ENCODE results near the gene FBLN1. TPM values are rescaled to one million over a fixed set of nuclear protein-coding genes. Genes with fewer than 3 reads are reported as not detected.
"Not testable (repeated sequence)": the region's sequence is repeated elsewhere in the genome, so short reads cannot be mapped to it uniquely, and the experiment has no call there.

The FBLN1 gene
- total RNA-seq, 1 experiment from 2014 or later, result 158 TPM

GRCh38 chr22:45554861-45555260, 52.2 kb downstream of the FBLN1 start:
- BruUV-seq (replicated peaks), result no TSS peak
- Histone ChIP-seq H3F3A (ENCODE audit: insufficient read depth, low read depth) (peaks cover 22% of the 10 kb centered on the region), H3K36me3 (ENCODE audit: low read depth) (peaks cover 20% of the 10 kb centered on the region), H2AFZ (no peak overlapping the region), H3K79me2 (ENCODE audit: low read depth) (0 out of 2 replicates have a peak, but pooled peaks cover 6% of the 10 kb centered on the region), H3K4me1 (replicated peaks; ENCODE audit: insufficient read depth) (peaks cover 22% of the 10 kb centered on the region), H4K20me1 (ENCODE audit: insufficient read depth) (no peaks in the 10 kb centered on the region), H3K4me3 (no peak overlapping the region), H3K27me3 (ENCODE audit: insufficient read depth, low read depth) (no peaks in the 10 kb centered on the region), H3K9me3 (ENCODE audit: insufficient read depth, low read depth) (no peaks in the 10 kb centered on the region; the same call in 1 of the 2 replicates), H3K9me2 (ENCODE audit: insufficient read depth) (no peaks in the 10 kb centered on the region), H3K27ac (no peak overlapping the region), H3K4me2 (no peak overlapping the region)
- no peak for TF ChIP-seq CTCF (conservative IDR thresholded peaks at IDR 0.05)
- intact Hi-C loops (cut with micrococcal nuclease; ENCODE audit: unreplicated experiment), result no loop called here
- no peak for DNase-seq
- ChIA-PET CTCF (no interaction called here), POLR2A (ENCODE audit: unreplicated experiment) (no interaction called here)

- H4K20me1 ChIP-seq (ENCODE audit: insufficient read depth); H3F3A ChIP-seq (ENCODE audit: insufficient read depth, low read depth); H3K27ac ChIP-seq; POLR2A ChIA-PET (ENCODE audit: unreplicated experiment); H2AFZ ChIP-seq; DNase-seq; H3K4me2 ChIP-seq; H3K4me1 ChIP-seq (replicated peaks; ENCODE audit: insufficient read depth); H3K9me3 ChIP-seq (ENCODE audit: insufficient read depth, low read depth); H3K79me2 ChIP-seq (ENCODE audit: low read depth); H3K9me2 ChIP-seq (ENCODE audit: insufficient read depth); H3K27me3 ChIP-seq (ENCODE audit: insufficient read depth, low read depth); H3K4me3 ChIP-seq; CTCF ChIA-PET; intact Hi-C loops (cut with micrococcal nuclease; ENCODE audit: unreplicated experiment); BruUV-seq (replicated peaks): not testable (repeated sequence)
- peaks cover 18% of the 10 kb centered on the region for H3K36me3 ChIP-seq (ENCODE audit: low read depth)
Observed at GRCh38 chr22:45557926-45558325, 55.2 kb downstream of the FBLN1 start.

- H3K27ac ChIP-seq; H3K4me2 ChIP-seq; DNase-seq; H3K4me3 ChIP-seq; CTCF ChIA-PET; intact Hi-C loops (cut with micrococcal nuclease; ENCODE audit: unreplicated experiment); H3K4me1 ChIP-seq (replicated peaks; ENCODE audit: insufficient read depth); H3K79me2 ChIP-seq (ENCODE audit: low read depth); H4K20me1 ChIP-seq (ENCODE audit: insufficient read depth); H3K27me3 ChIP-seq (ENCODE audit: insufficient read depth, low read depth); H3K9me2 ChIP-seq (ENCODE audit: insufficient read depth); BruUV-seq (replicated peaks); H2AFZ ChIP-seq; H3F3A ChIP-seq (ENCODE audit: insufficient read depth, low read depth); H3K9me3 ChIP-seq (ENCODE audit: insufficient read depth, low read depth); POLR2A ChIA-PET (ENCODE audit: unreplicated experiment): not testable (repeated sequence)
- peaks cover 18% of the 10 kb centered on the region; the same call in 1 of the 2 replicates for H3K36me3 ChIP-seq (ENCODE audit: low read depth)
Observed at GRCh38 chr22:45560092-45560491, 57.4 kb downstream of the FBLN1 start.

- H4K20me1 ChIP-seq (ENCODE audit: insufficient read depth); H3K4me3 ChIP-seq; H3K27me3 ChIP-seq (ENCODE audit: insufficient read depth, low read depth); H3K4me2 ChIP-seq; POLR2A ChIA-PET (ENCODE audit: unreplicated experiment); H3K79me2 ChIP-seq (ENCODE audit: low read depth); H3K9me2 ChIP-seq (ENCODE audit: insufficient read depth); H3K27ac ChIP-seq; BruUV-seq (replicated peaks); H3K4me1 ChIP-seq (replicated peaks; ENCODE audit: insufficient read depth); DNase-seq; H2AFZ ChIP-seq; CTCF ChIA-PET; H3K9me3 ChIP-seq (ENCODE audit: insufficient read depth, low read depth); H3F3A ChIP-seq (ENCODE audit: insufficient read depth, low read depth); intact Hi-C loops (cut with micrococcal nuclease; ENCODE audit: unreplicated experiment): not testable (repeated sequence)
- peaks cover 13% of the 10 kb centered on the region; the same call in 1 of the 2 replicates for H3K36me3 ChIP-seq (ENCODE audit: low read depth)
Observed at GRCh38 chr22:45560761-45561160, 58.1 kb downstream of the FBLN1 start.

- Histone ChIP-seq H3K79me2 (ENCODE audit: low read depth) (no peaks in the 10 kb centered on the region), H3K27me3 (ENCODE audit: insufficient read depth, low read depth) (no peaks in the 10 kb centered on the region), H4K20me1 (ENCODE audit: insufficient read depth) (no peaks in the 10 kb centered on the region), H3K9me2 (ENCODE audit: insufficient read depth) (no peaks in the 10 kb centered on the region), H3K4me1 (replicated peaks; ENCODE audit: insufficient read depth) (no peaks in the 10 kb centered on the region), H2AFZ (no peak overlapping the region), H3K36me3 (ENCODE audit: low read depth) (peaks cover 11% of the 10 kb centered on the region; the same call in 1 of the 2 replicates), H3K9me3 (ENCODE audit: insufficient read depth, low read depth) (peaks cover 4% of the 10 kb centered on the region), H3K4me2 (no peak overlapping the region), H3F3A (ENCODE audit: insufficient read depth, low read depth) (no peaks in the 10 kb centered on the region; the same call in 1 of the 2 replicates), H3K27ac (no peak overlapping the region), H3K4me3 (no peak overlapping the region)
- ChIA-PET CTCF (no interaction called here), POLR2A (ENCODE audit: unreplicated experiment) (no interaction called here)
- TF ChIP-seq EZH2 (IDR thresholded peaks at IDR 0.05; ENCODE audit: low read depth) (no peak), CTCF (conservative IDR thresholded peaks at IDR 0.05) (no peak)
- intact Hi-C loops (cut with micrococcal nuclease; ENCODE audit: unreplicated experiment), result no loop called here
- no peak for DNase-seq
- no TSS peak for BruUV-seq (replicated peaks)
Observed at GRCh38 chr22:45562102-45562501, 59.4 kb downstream of the FBLN1 start.

Data from PC-9 (cell line).